ENCODE measurements around the gene CELA3A. TPM values are rescaled to one million over a fixed set of nuclear protein-coding genes. Genes with fewer than 3 reads are reported as not detected.

CELA3A gene
- total and polyA plus RNA-seq, 10 of the 15 experiments (the other 5 are each of a cell fraction or from before 2014, with no cell fraction given), result 7.6 TPM; not detected in 9

DNA sequence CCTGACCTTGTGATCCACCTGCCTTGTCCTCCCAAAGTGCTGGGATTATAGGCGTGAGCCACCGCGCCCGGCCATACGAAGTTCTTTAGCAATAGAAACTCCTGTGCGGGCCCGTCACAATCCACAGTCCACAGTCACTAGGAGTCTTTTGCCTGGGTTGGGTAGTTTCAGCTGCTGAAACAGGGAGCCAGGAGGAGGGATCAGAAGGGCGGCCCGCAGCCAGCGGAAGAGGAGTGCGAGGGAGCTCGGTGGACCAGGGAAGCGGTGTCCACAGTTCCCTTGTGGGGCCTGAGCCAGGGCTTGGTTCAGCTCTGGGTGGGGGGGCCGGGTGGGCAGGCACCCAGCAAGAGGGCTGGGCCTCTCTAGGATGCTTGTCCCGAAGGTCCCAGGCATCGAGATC is 46.4 kb upstream of the CELA3A start:
- CTCF ChIA-PET, result interaction anchor here (0.6 kb wide), 1 partner anchor 50 kb away, joined by 4 read pairs; no protein-coding TSS in a partner anchor
- WGBS (ENCODE audit: insufficient coverage, insufficient replicate concordance, low lambda C conversion rate, missing lambda C conversion rate), result 63% methylated on average over 14 of the region's 16 CpGs
- Histone ChIP-seq H3K4me1 (ENCODE audit: control insufficient read depth, insufficient read depth, low read length) (peaks cover 17% of the 10 kb centered on the region), H3K27me3 (replicated peaks in 1 of 2; ENCODE audit: control insufficient read depth in 2 of 2, insufficient read depth in 2 of 2, low read length in 1 of 2) (no peaks in the 10 kb centered on the region; a peak in 1 of 4 replicates), H2AFZ (ENCODE audit: control insufficient read depth, low read depth, low read length) (no peak overlapping the region), H4K20me1 (ENCODE audit: control insufficient read depth, insufficient read depth) (no peaks in the 10 kb centered on the region), H3K36me3 (ENCODE audit: control insufficient read depth in 2 of 2, insufficient read depth in 2 of 2, low read length in 1 of 2) (no peaks in the 10 kb centered on the region), H3K9me3 (replicated peaks; ENCODE audit: control insufficient read depth, insufficient read depth, low read length) (no peaks in the 10 kb centered on the region), H3K27ac (ENCODE audit: control insufficient read depth, insufficient read depth) (no peak overlapping the region), H3K79me2 (ENCODE audit: control insufficient read depth, insufficient read depth, low read length) (no peaks in the 10 kb centered on the region), H3K4me2 (ENCODE audit: control insufficient read depth, insufficient read depth) (no peak overlapping the region), H3K4me3 (no peak overlapping the region), H3K9ac (ENCODE audit: control insufficient read depth, insufficient read depth, low read length) (no peak overlapping the region)
- SMC1A ChIA-PET (ENCODE audit: uncharacterized antibody, unreplicated experiment), result no interaction called here
- in situ Hi-C loops (cut with MboI) (no loop called here), intact Hi-C loops (cut with micrococcal nuclease; ENCODE audit: unreplicated experiment) (no loop called here)
- no peak for DNase-seq (ENCODE audit: low read depth, low spot score)
- no TSS peak for BruUV-seq (replicated peaks)
- no peak for FAIRE-seq
- POLR2A ChIA-PET, result interaction anchor here (0.5 kb wide), 1 partner anchor 28 kb away, joined by 3 read pairs; no protein-coding TSS in a partner anchor
- no peak for ATAC-seq
- RAD21 ChIA-PET (ENCODE audit: unreplicated experiment), result no interaction called here
- TF ChIP-seq MYB (IDR thresholded peaks at IDR 0.05; ENCODE audit: borderline replicate concordance, low read depth, low read length), result no peak
- TF ChIP-seq ZBED1 (IDR thresholded peaks at IDR 0.05; ENCODE audit: borderline replicate concordance), result no peak
- TF ChIP-seq KLF5 (IDR thresholded peaks at IDR 0.05; ENCODE audit: partially characterized antibody), result no peak
- TF ChIP-seq FOXM1 (IDR thresholded peaks at IDR 0.05; ENCODE audit: low read depth, low read length), result no peak
- TF ChIP-seq POLR2AphosphoS2 (IDR thresholded peaks at IDR 0.05; ENCODE audit: low read depth, low read length), result no peak
- TF ChIP-seq, protein P1, sequence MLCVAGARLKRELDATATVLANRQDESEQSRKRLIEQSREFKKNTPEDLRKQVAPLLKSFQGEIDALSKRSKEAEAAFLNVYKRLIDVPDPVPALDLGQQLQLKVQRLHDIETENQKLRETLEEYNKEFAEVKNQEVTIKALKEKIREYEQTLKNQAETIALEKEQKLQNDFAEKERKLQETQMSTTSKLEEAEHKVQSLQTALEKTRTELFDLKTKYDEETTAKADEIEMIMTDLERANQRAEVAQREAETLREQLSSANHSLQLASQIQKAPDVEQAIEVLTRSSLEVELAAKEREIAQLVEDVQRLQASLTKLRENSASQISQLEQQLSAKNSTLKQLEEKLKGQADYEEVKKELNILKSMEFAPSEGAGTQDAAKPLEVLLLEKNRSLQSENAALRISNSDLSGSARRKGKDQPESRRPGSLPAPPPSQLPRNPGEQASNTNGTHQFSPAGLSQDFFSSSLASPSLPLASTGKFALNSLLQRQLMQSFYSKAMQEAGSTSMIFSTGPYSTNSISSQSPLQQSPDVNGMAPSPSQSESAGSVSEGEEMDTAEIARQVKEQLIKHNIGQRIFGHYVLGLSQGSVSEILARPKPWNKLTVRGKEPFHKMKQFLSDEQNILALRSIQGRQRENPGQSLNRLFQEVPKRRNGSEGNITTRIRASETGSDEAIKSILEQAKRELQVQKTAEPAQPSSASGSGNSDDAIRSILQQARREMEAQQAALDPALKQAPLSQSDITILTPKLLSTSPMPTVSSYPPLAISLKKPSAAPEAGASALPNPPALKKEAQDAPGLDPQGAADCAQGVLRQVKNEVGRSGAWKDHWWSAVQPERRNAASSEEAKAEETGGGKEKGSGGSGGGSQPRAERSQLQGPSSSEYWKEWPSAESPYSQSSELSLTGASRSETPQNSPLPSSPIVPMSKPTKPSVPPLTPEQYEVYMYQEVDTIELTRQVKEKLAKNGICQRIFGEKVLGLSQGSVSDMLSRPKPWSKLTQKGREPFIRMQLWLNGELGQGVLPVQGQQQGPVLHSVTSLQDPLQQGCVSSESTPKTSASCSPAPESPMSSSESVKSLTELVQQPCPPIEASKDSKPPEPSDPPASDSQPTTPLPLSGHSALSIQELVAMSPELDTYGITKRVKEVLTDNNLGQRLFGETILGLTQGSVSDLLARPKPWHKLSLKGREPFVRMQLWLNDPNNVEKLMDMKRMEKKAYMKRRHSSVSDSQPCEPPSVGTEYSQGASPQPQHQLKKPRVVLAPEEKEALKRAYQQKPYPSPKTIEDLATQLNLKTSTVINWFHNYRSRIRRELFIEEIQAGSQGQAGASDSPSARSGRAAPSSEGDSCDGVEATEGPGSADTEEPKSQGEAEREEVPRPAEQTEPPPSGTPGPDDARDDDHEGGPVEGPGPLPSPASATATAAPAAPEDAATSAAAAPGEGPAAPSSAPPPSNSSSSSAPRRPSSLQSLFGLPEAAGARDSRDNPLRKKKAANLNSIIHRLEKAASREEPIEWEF (IDR thresholded peaks at IDR 0.05; ENCODE audit: insufficient replicate concordance, low read depth, low read length), result no peak
- TF ChIP-seq SRF (IDR thresholded peaks at IDR 0.05; ENCODE audit: low read depth in 2 of 2, low read length in 2 of 2), result no peak
- TF ChIP-seq MXI1 (IDR thresholded peaks at IDR 0.05; ENCODE audit: low read depth, low read length), result no peak
- TF ChIP-seq, protein P2, sequence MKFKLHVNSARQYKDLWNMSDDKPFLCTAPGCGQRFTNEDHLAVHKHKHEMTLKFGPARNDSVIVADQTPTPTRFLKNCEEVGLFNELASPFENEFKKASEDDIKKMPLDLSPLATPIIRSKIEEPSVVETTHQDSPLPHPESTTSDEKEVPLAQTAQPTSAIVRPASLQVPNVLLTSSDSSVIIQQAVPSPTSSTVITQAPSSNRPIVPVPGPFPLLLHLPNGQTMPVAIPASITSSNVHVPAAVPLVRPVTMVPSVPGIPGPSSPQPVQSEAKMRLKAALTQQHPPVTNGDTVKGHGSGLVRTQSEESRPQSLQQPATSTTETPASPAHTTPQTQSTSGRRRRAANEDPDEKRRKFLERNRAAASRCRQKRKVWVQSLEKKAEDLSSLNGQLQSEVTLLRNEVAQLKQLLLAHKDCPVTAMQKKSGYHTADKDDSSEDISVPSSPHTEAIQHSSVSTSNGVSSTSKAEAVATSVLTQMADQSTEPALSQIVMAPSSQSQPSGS (IDR thresholded peaks at IDR 0.05; ENCODE audit: low read length), result no peak
- TF ChIP-seq, protein P3, sequence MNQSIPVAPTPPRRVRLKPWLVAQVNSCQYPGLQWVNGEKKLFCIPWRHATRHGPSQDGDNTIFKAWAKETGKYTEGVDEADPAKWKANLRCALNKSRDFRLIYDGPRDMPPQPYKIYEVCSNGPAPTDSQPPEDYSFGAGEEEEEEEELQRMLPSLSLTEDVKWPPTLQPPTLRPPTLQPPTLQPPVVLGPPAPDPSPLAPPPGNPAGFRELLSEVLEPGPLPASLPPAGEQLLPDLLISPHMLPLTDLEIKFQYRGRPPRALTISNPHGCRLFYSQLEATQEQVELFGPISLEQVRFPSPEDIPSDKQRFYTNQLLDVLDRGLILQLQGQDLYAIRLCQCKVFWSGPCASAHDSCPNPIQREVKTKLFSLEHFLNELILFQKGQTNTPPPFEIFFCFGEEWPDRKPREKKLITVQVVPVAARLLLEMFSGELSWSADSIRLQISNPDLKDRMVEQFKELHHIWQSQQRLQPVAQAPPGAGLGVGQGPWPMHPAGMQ (IDR thresholded peaks at IDR 0.05; ENCODE audit: borderline replicate concordance), result no peak
- TF ChIP-seq MTA3 (IDR thresholded peaks at IDR 0.05; ENCODE audit: borderline replicate concordance, low read length), result no peak
- TF ChIP-seq POU2F2 (IDR thresholded peaks at IDR 0.05; ENCODE audit: borderline replicate concordance, low read depth, low read length), result no peak
- TF ChIP-seq CBX5 (IDR thresholded peaks at IDR 0.05; ENCODE audit: low read depth), result no peak
- no peak for TF ChIP-seq STAT1 (conservative IDR thresholded peaks at IDR 0.05)
- no peak for TF ChIP-seq NFYA (IDR thresholded peaks at IDR 0.05; ENCODE audit: borderline replicate concordance, low read depth, low read length)
- TF ChIP-seq MEF2A (IDR thresholded peaks at IDR 0.05; ENCODE audit: insufficient read depth, low read depth, low read length), result no peak
- no peak for TF ChIP-seq FOXK2 (IDR thresholded peaks at IDR 0.05)
- no peak for TF ChIP-seq TCF7 (IDR thresholded peaks at IDR 0.05; ENCODE audit: borderline replicate concordance)
- no peak for TF ChIP-seq TCF3 (IDR thresholded peaks at IDR 0.05; ENCODE audit: borderline replicate concordance, insufficient read depth, low read depth, low read length)

All from GM12878 (cell line).